ENCODE results near the gene PRKD1. TPM values are rescaled to one million over a fixed set of nuclear protein-coding genes. Genes with fewer than 3 reads are reported as not detected.

Gene PRKD1
- total and polyA plus RNA-seq, 2 donors (not counting 1 experiment from before 2014, with no cell fraction given): 20.1 to 26.2 TPM

GRCh38 chr14:29820785-29821184, 106.9 kb downstream of the PRKD1 start:
- H3K36me3 ChIP-seq (ENCODE audit: control insufficient read depth, insufficient read depth, low read length): no peaks in the 10 kb centered on the region
- H2AFZ ChIP-seq (ENCODE audit: low read length): no peak overlapping the region
- H3K9ac ChIP-seq (ENCODE audit: insufficient read depth, low read length): no peak overlapping the region
- no peaks in the 10 kb centered on the region for H3K79me2 ChIP-seq (ENCODE audit: control insufficient read depth, insufficient read depth, low read length)
- H3K4me1 ChIP-seq (ENCODE audit: control insufficient read depth, extremely low read depth, insufficient read depth, low read length): no peaks in the 10 kb centered on the region
- no peaks in the 10 kb centered on the region for H3K9me3 ChIP-seq (ENCODE audit: control insufficient read depth, insufficient read depth, low read depth, low read length)
- TF ChIP-seq EZH2 (IDR thresholded peaks at IDR 0.05; ENCODE audit: low read length, missing control alignments) (no peak), CTCF (conservative IDR thresholded peaks at IDR 0.05 in 1 of 2, IDR thresholded peaks at IDR 0.05 in 1 of 2; ENCODE audit: low read depth in 1 of 2, low read length in 2 of 2) (no peak)
- H3K27me3 ChIP-seq (ENCODE audit: control insufficient read depth, insufficient read depth, low read length): no peaks in the 10 kb centered on the region
- no peak for DNase-seq (ENCODE audit: low read depth in 2 of 2)
- no peaks in the 10 kb centered on the region for H4K20me1 ChIP-seq (ENCODE audit: control insufficient read depth, extremely low read depth, insufficient read depth, low read length)
- H3K4me3 ChIP-seq (replicated peaks in 1 of 4; ENCODE audit: control extremely low read depth in 1 of 4, insufficient read depth in 1 of 4, low read depth in 3 of 4, low read length in 4 of 4): no peak overlapping the region
- H3K27ac ChIP-seq (ENCODE audit: insufficient read depth, low read length): no peak overlapping the region
- no peak overlapping the region for H3K4me2 ChIP-seq (ENCODE audit: extremely low read depth, insufficient read depth, low read length)

GRCh38 chr14:29817767-29818405, 109.8 kb downstream of the PRKD1 start:
- Histone ChIP-seq H3K9me3 (ENCODE audit: control insufficient read depth, insufficient read depth, low read depth, low read length) (no peaks in the 10 kb centered on the region), H3K27me3 (ENCODE audit: control insufficient read depth, insufficient read depth, low read length) (no peaks in the 10 kb centered on the region), H3K4me1 (ENCODE audit: control insufficient read depth, extremely low read depth, insufficient read depth, low read length) (no peaks in the 10 kb centered on the region), H3K4me3 (replicated peaks in 1 of 4; ENCODE audit: control extremely low read depth in 1 of 4, insufficient read depth in 1 of 4, low read depth in 3 of 4, low read length in 4 of 4) (no peak overlapping the region), H2AFZ (ENCODE audit: low read length) (no peak overlapping the region), H3K79me2 (ENCODE audit: control insufficient read depth, insufficient read depth, low read length) (no peaks in the 10 kb centered on the region), H3K27ac (ENCODE audit: insufficient read depth, low read length) (no peak overlapping the region), H3K9ac (ENCODE audit: insufficient read depth, low read length) (no peak overlapping the region), H3K4me2 (ENCODE audit: extremely low read depth, insufficient read depth, low read length) (no peak overlapping the region), H4K20me1 (ENCODE audit: control insufficient read depth, extremely low read depth, insufficient read depth, low read length) (no peaks in the 10 kb centered on the region), H3K36me3 (ENCODE audit: control insufficient read depth, insufficient read depth, low read length) (no peaks in the 10 kb centered on the region)
- no peak for DNase-seq (ENCODE audit: low read depth in 2 of 2)
- no peak for TF ChIP-seq EZH2 (IDR thresholded peaks at IDR 0.05; ENCODE audit: low read length, missing control alignments)
- TF ChIP-seq CTCF (conservative IDR thresholded peaks at IDR 0.05 in 1 of 2, IDR thresholded peaks at IDR 0.05 in 1 of 2; ENCODE audit: low read depth in 1 of 2, low read length in 2 of 2): no peak

DNA sequence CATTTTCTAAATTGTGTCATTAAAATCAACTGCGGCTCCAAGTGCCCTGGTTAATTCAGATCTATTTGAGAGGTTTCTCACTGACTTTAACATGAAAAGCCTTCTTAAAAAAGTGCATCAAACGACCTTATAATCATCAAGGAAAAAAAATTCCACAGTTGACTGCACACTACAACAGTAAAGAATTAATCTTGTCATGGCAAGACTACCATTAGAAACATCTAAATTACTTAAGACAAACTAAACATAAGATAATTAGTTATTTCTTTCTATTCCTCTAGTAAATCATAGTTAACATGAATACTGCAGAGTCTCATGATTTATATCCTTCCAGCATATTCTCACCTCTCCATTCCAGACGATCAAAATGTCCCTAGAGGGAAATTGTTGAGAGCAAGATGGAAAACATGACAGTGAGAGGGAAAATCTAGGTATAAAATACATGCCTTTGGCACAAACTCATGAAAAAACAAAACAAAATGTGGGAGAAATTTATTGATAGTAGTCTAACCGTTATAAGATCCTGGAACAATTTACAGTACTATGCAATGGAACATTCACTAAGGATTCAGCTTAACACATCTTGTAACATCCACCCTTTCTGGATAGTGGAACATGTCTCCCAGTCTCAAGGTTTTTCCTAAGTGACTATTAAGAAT, 112.5 kb downstream of the PRKD1 start:
- no peaks in the 10 kb centered on the region for H4K20me1 ChIP-seq (ENCODE audit: control insufficient read depth, extremely low read depth, insufficient read depth, low read length)
- no peak overlapping the region for H3K4me3 ChIP-seq (replicated peaks in 1 of 4; ENCODE audit: control extremely low read depth in 1 of 4, insufficient read depth in 1 of 4, low read depth in 3 of 4, low read length in 4 of 4)
- H2AFZ ChIP-seq (ENCODE audit: low read length): no peak overlapping the region
- H3K9ac ChIP-seq (ENCODE audit: insufficient read depth, low read length): no peak overlapping the region
- no peaks in the 10 kb centered on the region for H3K4me1 ChIP-seq (ENCODE audit: control insufficient read depth, extremely low read depth, insufficient read depth, low read length)
- no peaks in the 10 kb centered on the region for H3K9me3 ChIP-seq (ENCODE audit: control insufficient read depth, insufficient read depth, low read depth, low read length)
- no peaks in the 10 kb centered on the region for H3K27me3 ChIP-seq (ENCODE audit: control insufficient read depth, insufficient read depth, low read length)
- H3K79me2 ChIP-seq (ENCODE audit: control insufficient read depth, insufficient read depth, low read length): no peaks in the 10 kb centered on the region
- DNase-seq (ENCODE audit: low read depth in 2 of 2): no peak
- TF ChIP-seq CTCF (conservative IDR thresholded peaks at IDR 0.05 in 1 of 2, IDR thresholded peaks at IDR 0.05 in 1 of 2; ENCODE audit: low read depth in 1 of 2, low read length in 2 of 2) (no peak), EZH2 (IDR thresholded peaks at IDR 0.05; ENCODE audit: low read length, missing control alignments) (no peak)
- no peaks in the 10 kb centered on the region for H3K36me3 ChIP-seq (ENCODE audit: control insufficient read depth, insufficient read depth, low read length)
- H3K4me2 ChIP-seq (ENCODE audit: extremely low read depth, insufficient read depth, low read length): no peak overlapping the region
- no peak overlapping the region for H3K27ac ChIP-seq (ENCODE audit: insufficient read depth, low read length)
